ENCODE data around the gene NVL. TPM values are rescaled to one million over a fixed set of nuclear protein-coding genes. Genes with fewer than 3 reads are reported as not detected.

The NVL gene
- total RNA-seq, 4 donors from 2014 or later: 2.6 to 45.2 (median 28.9) TPM

DNA sequence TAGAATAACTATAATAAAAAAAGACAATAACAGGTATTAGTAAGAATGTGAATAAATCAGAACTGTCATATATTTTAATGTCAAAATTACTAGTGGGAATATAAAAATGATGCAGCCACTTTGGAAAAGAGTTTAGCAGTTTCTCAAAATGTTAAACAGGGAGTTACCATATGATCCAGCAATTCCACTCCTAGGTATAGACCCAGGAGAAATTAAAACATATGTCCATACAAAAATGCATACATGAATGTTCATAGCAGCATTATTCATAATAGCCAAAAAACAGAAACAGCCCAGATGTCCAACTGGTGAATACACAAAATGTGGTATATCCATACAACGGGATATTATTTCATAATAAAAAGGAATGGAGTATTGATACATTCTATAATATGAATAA lies 71.6 kb downstream of the NVL start:
- H3K4me1 ChIP-seq: no peaks in the 10 kb centered on the region
- DNase-seq: no peak
- TF ChIP-seq POLR2A (IDR thresholded peaks at IDR 0.05): no peak
- TF ChIP-seq, protein P1, sequence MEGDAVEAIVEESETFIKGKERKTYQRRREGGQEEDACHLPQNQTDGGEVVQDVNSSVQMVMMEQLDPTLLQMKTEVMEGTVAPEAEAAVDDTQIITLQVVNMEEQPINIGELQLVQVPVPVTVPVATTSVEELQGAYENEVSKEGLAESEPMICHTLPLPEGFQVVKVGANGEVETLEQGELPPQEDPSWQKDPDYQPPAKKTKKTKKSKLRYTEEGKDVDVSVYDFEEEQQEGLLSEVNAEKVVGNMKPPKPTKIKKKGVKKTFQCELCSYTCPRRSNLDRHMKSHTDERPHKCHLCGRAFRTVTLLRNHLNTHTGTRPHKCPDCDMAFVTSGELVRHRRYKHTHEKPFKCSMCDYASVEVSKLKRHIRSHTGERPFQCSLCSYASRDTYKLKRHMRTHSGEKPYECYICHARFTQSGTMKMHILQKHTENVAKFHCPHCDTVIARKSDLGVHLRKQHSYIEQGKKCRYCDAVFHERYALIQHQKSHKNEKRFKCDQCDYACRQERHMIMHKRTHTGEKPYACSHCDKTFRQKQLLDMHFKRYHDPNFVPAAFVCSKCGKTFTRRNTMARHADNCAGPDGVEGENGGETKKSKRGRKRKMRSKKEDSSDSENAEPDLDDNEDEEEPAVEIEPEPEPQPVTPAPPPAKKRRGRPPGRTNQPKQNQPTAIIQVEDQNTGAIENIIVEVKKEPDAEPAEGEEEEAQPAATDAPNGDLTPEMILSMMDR (IDR thresholded peaks at IDR 0.05): no peak
- no peak overlapping the region for H3K27ac ChIP-seq
- no peaks in the 10 kb centered on the region for H3K36me3 ChIP-seq
- no peak overlapping the region for H3K4me3 ChIP-seq
- intact Hi-C loops (cut with DNase I; ENCODE audit: low total_unique reads): no loop called here
- no peaks in the 10 kb centered on the region for H3K9me3 ChIP-seq
- no peaks in the 10 kb centered on the region for H3K27me3 ChIP-seq

DNA sequence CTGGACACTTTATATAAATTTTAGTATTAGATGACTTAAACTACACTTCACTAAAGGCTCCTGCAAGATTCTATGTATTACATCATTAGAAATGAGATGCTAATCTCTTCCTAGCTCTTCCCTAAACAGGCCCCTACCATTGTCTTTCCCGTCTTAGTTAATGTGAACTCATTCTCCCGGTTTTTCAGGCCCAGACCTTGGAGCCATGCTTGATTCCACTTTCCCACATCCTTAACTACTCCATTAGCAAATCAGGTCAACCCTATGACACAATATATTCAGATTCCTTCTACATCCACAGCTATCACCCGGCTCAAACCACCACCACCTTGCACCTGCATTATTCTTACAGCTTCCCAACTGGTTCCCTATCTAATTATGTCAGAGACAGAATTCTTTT lies 73.3 kb downstream of the NVL start:
- no peak for DNase-seq
- Histone ChIP-seq H3K27ac (no peak overlapping the region), H3K4me1 (no peaks in the 10 kb centered on the region), H3K36me3 (no peaks in the 10 kb centered on the region), H3K27me3 (no peaks in the 10 kb centered on the region), H3K9me3 (no peaks in the 10 kb centered on the region), H3K4me3 (no peak overlapping the region)
- no peak for TF ChIP-seq POLR2A (IDR thresholded peaks at IDR 0.05)
- TF ChIP-seq, protein P1 (IDR thresholded peaks at IDR 0.05): no peak
- intact Hi-C loops (cut with DNase I; ENCODE audit: low total_unique reads): no loop called here

DNA sequence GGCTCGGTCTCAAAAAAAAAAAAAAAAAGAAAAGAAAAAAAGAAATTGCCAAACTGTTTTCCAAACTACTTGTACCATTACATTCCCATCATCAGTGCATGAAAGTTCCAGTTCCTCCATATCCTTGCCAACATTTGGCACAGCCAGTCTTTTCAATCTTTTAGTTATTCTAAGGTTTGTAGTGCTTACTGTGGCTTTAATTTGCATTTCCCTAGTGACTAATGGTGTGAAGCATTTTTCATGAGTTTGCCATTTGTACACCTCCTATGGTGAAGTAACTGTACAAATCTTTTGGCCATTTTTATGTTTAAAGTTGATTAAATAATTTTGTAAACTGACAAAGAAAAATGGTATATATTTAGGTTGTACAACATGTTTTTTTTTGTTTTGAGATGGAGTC lies 76.3 kb downstream of the NVL start:
- H3K27me3 ChIP-seq: no peaks in the 10 kb centered on the region
- intact Hi-C loops (cut with DNase I; ENCODE audit: low total_unique reads): no loop called here

DNA sequence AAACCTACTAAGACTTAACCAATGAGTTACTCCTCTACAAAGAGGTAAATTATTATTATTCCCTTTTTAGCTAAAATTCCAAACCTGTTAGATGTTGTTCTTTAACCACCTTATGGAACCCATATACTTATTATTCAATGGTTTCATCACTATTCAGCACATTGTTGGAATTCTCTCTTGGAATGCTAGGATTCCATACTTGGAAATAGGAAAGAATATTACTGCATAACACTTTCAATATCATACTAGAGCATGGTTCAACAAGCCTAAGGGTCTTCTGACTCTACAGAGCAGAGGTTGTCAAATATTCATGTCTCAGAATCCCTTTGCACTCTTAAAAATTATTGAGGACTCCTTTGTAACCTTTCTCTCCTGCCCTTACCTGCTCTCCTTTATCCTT lies 77.5 kb downstream of the NVL start:
- Histone ChIP-seq H3K27me3 (no peaks in the 10 kb centered on the region), H3K4me3 (no peak overlapping the region), H3K9me3 (no peaks in the 10 kb centered on the region), H3K36me3 (no peaks in the 10 kb centered on the region), H3K4me1 (no peaks in the 10 kb centered on the region), H3K27ac (no peak overlapping the region)
- TF ChIP-seq POLR2A (IDR thresholded peaks at IDR 0.05): no peak
- TF ChIP-seq, protein P1 (IDR thresholded peaks at IDR 0.05): no peak
- no peak for DNase-seq
- intact Hi-C loops (cut with DNase I; ENCODE audit: low total_unique reads): no loop called here

More for the DNA sequence above, 76.3 kb downstream of the NVL start:
- no peaks in the 10 kb centered on the region for H3K36me3 ChIP-seq
- DNase-seq: no peak
- no peak overlapping the region for H3K27ac ChIP-seq
- H3K4me3 ChIP-seq: no peak overlapping the region
- no peaks in the 10 kb centered on the region for H3K4me1 ChIP-seq
- H3K9me3 ChIP-seq: no peaks in the 10 kb centered on the region
- no peak for TF ChIP-seq POLR2A (IDR thresholded peaks at IDR 0.05)
- TF ChIP-seq, protein P1 (IDR thresholded peaks at IDR 0.05): no peak

DNA sequence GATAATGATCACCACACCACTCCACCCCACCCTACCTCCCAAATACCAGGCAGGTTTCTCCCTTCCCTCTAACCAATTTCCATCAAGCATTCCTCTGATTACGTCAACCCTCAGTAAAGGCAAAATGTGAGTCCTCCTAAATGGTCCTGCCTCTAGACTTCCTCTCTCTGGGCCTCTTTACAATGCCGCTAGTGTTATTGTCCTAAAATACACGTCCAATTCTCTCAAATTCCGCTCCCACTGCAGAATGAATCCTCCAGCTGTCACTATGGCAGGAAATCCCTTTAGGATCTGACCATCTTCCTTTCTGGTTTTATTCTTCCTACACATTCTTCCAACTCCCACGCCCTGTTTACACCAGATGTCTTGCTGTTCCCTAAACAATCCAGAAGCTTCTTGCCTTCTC lies 78.2 kb downstream of the NVL start:
- intact Hi-C loops (cut with DNase I; ENCODE audit: low total_unique reads): no loop called here
- TF ChIP-seq, protein P1 (IDR thresholded peaks at IDR 0.05): no peak
- no peak for TF ChIP-seq POLR2A (IDR thresholded peaks at IDR 0.05)
- H3K36me3 ChIP-seq: no peaks in the 10 kb centered on the region
- no peak overlapping the region for H3K4me3 ChIP-seq
- no peaks in the 10 kb centered on the region for H3K4me1 ChIP-seq
- DNase-seq: no peak
- H3K27ac ChIP-seq: no peak overlapping the region
- no peaks in the 10 kb centered on the region for H3K9me3 ChIP-seq
- H3K27me3 ChIP-seq: no peaks in the 10 kb centered on the region

All from uterus (tissue), 4 donors.